ENCODE data around the gene PDE8B. TPM values are rescaled to one million over a fixed set of nuclear protein-coding genes. Genes with fewer than 3 reads are reported as not detected.

Gene PDE8B
- total RNA-seq, 1 donor from 2014 or later: 0.12 TPM

DNA sequence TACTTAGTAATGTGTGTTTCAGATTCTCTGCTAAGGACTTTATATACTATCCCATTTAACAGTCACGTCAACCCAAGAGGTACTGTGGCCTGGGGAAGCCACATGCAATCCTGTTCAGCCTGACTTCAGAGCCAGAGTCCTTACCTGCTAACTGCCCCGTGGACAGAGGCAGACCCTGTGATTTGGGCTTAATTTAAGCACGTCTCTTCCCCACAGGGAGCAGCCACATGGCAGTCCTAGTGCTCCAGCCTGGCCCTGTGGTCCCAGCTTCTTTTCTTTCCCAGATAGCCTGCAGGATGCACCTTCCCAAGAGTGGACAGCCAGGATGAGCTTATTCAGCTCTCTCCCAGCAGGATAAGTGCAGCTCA, 71.5 kb downstream of the PDE8B start:
- DNase-seq (ENCODE audit: extremely low read depth, low read depth, low spot score): no peak

DNA sequence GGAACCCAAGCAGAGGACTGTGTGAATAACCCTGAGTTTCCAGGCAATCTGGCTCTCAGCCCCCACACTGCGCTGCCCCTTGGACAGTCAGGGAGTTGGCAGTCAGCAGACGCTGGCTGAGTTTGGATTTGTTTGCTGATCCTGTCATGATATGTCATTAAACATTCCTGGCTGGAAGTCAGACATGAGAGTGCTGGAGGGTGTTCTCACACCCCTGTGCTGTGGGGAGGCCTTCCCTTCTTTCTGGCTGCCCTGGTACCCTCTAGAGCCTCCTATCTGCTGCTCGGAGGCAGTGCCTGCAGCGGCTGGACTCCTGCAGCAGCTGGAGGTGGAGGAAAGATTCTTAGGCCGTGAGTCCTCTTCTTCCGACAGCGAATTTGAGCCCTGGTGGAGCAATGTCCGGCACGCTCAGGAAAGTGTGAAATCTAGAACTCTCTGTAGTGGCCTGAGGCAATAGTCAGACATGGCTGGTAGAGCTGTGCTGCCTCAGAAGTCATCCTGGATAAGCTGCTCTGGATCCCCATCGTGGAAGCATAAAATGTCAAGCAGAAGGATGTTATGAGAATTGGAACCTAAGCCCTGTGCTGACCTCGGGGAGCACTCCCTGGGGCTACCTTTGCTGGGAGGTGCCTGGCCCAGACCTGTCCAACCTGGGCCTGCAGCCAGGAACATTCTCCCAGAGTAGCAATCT, 72.0 kb downstream of the PDE8B start:
- no peak for DNase-seq (ENCODE audit: extremely low read depth, low read depth, low spot score)

DNA sequence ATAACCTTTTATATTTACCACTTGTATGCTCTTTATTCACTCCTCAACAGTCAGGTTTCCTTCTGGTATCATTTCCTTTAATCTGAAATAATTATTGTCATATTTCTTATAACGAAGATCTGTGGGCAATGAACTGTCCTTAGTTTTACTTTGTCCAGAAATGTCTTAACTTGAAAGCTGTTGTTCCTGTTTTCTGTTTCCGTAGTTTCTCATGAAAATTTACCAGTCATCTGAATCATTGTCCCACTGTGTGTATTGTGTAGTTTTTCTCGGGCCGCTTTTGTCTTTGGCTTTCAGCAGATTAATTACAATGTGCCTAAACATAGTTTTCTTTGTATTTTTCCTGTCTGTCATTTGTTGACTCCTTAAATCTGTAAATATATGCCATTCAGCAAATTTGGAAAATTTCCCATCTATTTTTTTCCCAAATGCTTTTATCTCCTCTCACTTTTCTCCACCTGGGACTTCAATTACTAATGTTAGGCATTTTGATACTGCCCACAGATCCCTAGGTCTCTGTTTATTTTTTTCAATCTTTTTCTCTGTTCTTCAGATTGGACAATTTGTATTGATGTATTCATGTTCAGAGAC, 74.9 kb downstream of the PDE8B start:
- DNase-seq (ENCODE audit: extremely low read depth, low read depth, low spot score): no peak

DNA sequence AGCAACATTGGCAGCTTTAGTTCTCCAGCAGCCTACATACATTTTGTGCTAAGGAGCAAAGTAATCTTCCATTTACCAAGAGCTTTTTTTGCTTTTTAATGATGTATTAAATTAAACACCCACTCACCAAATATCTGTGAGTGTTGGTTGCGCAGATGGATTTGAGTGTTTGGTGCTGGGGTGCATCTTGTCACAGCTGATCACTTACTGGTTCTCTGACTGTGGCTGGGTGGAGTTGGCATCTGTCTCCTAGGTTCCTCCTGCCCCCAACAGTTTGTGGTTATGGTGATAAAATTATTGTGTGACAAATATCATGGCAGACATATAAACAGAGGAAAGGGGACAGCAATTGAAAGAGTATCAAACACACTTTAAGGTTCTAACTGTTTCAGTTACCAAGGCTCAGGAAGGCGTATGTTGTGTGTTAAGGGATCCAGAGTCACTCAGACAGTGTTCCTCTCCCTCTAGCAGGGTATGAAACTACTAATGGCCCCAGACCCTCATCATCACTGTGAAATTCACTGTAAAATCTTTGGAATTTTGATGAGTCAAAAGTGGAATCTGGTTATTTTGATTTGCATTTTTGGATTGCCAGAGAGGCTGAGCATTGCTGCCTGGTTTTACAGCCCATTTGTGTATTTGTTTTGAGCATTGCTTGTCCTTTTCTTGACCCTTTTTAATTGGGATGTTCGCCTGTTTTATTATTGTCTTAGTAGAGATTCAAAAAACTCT, 81.7 kb downstream of the PDE8B start:
- no peak for DNase-seq (ENCODE audit: extremely low read depth, low read depth, low spot score)

DNA sequence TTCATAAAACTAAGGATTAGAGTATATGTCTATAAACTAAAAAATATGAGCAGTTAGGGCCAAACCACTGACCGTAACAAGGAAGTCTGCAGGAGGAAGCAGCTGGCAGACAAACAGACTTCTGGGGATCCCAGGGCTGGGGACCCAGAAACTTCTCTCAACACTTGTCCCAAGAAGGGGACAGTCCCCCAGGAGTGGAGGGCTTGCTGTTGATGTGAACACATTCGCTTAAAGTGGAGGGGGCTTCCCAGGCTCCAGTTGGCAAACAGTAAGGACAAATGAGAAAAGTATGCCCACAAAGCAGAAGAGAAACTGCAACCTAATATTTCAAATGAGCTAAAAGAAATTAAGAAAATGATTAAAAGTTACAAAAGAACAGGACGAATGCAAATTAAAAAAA, 83.7 kb downstream of the PDE8B start:
- no peak for DNase-seq (ENCODE audit: extremely low read depth, low read depth, low spot score)

GRCh38 chr5:77295863-77296378, 85.4 kb downstream of the PDE8B start:
- no peak for DNase-seq (ENCODE audit: extremely low read depth, low read depth, low spot score)

GRCh38 chr5:77298146-77298545, 87.7 kb downstream of the PDE8B start:
- no peak for DNase-seq (ENCODE audit: extremely low read depth, low read depth, low spot score)

- no peak for DNase-seq (ENCODE audit: extremely low read depth, low read depth, low spot score)
Measured at GRCh38 chr5:77300451-77300850, 90.0 kb downstream of the PDE8B start.

DNA sequence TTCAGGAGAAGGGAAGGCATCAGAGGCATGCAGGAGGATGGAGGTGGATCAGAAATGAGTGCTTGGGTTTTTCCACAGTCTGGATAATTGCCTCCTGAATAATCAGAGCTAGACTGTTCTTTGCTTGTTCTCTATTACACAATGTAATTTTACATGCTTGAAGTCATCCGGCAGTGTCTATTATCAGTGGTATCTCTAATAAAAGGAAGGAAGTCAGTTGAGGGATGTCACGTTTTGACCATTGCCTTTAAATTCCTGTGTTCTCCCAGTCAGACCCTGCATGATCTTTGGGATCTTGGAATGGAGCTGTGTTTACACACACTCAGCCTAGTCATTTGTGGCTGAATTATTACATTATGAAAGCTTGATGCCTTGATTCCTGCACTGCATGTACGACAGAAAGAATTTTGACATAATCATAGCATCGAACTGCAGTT, 91.0 kb downstream of the PDE8B start:
- DNase-seq (ENCODE audit: extremely low read depth, low read depth, low spot score): no peak

GRCh38 chr5:77302247-77302646, 91.8 kb downstream of the PDE8B start:
- DNase-seq (ENCODE audit: extremely low read depth, low read depth, low spot score): no peak

DNA sequence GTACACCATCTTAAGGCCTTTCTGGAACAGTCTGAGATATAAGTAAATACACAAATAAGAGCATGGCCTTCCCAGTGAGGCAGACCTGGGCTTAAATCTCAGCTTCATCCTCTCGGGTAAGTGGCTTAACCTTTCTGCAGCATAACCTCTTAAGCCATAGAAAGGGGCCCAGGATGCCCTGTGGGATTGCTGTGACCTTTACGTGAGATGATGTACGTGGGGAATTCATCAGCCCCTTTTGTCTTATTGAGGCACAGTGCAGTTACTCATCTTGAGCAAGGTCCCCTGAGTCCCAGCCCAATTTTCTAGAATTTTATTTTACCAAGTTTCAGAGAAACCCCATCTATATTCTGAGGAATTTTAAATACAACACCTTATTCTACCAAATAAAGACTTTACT, 92.2 kb downstream of the PDE8B start:
- no peak for DNase-seq (ENCODE audit: extremely low read depth, low read depth, low spot score)

DNA sequence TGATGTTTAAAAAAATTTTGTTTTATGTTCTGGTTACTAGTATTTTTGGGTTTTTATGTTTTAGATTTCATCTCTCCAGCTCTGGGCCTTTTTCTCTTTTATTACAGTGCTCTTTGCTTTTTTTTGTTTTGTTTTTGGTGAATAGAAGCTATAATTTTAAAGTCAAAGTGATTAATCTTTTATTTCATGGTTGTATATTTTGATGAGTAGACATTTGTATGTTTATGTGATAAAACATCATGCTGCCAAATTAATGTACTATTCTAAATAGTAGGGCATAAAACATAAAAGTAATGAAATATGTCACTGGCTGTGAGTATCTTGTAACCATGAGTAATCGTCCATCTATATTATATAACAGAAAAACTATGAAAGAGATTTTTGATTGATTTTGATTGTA, 93.9 kb downstream of the PDE8B start:
- no peak for DNase-seq (ENCODE audit: extremely low read depth, low read depth, low spot score)

GRCh38 chr5:77305222-77305846, 94.9 kb downstream of the PDE8B start:
- no peak for DNase-seq (ENCODE audit: extremely low read depth, low read depth, low spot score)

DNA sequence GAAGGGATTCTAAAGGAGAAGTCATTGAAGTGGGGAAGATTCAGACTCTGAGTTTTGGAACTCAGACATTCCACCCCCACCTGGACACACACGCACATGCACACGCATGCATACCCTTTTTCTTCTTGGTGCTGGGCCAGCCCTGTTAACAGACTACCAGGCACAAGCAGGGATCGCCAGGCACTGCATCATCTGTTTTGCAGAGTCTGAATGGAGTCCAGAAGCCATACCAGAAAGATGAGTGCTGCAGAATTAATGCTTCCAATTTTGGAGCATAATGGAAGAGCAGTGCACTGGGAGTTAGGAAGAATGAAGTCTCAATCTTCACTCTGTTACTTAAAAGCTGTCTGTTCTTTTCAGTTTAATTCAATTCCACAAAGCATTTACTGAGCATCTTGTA, 95.5 kb downstream of the PDE8B start:
- DNase-seq (ENCODE audit: extremely low read depth, low read depth, low spot score): no peak

DNA sequence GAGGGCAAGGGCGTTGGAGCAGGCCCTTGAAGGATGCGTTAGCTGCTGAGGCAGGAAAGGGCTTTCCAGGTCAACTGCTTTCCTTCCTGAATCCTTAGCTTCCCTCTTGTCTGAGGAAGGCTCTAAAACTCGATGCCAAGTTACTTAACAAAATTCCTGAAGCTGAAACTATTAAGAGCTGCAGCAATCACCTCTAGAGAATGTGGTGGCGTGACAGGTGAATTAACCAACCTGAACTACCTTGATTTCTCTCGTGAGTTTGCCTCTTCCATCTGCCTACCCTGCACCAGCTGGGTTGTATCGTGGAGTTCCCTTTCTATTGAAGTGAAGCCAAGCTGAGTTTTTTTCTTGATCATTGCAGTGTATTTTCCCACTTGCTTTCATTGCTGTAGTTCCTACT, 96.1 kb downstream of the PDE8B start:
- DNase-seq (ENCODE audit: extremely low read depth, low read depth, low spot score): no peak

GRCh38 chr5:77308154-77308960, 97.9 kb downstream of the PDE8B start:
- no peak for DNase-seq (ENCODE audit: extremely low read depth, low read depth, low spot score)

DNA sequence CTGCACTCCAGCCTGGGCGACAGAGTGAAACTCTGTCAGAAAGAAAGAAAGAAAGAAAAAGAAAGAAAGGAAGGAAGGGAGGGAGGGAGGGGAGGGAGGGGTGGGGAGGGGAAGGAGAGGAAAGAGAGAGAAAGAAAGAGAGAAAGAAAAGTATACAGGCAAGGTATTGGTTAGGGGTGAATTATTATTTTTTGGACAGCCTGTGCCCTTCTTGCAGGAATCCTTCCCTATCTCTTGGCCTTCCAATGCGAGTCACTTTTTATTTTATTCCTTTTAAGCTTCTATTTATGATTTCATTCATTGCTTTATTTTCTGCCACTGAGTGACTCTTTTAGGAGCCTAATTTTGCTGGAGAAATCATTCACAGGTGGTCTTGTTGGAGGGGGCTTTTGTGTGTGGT, 98.7 kb downstream of the PDE8B start:
- no peak for DNase-seq (ENCODE audit: extremely low read depth, low read depth, low spot score)

DNA sequence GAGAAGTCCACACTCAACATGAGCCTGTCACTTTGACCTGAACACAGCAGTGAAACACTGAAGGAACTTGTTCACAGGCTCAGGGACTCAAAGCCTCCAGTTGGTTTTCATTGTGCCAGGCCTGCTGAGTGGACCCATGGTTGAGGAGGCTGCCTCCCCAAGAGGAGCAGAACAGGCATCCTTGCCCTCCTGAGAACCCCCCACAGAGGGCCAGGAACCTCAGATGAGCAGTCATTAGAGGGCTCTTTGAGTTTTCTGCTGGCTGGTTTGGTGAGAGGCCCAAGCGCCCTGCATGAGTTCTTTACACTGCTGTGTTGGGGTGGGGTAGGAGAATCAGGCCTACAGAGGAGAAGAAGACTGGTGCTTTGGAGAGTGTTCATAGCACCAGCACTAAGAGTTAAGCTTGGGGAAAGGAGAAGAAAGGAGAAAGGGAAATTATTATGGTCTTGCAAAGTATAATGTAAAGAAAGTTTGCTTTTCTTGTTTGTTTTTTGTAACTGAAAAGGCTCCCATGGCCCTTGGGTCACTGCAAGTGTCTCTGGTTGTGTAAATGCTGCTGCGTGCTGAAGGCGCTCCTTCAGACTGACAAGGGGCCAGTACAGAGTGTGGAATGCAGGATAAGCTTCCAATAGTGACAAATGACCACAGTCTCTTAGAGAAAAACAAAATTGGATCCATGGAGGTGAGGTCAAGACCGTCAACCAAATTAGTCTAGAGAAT, 100.2 kb downstream of the PDE8B start:
- no peak for DNase-seq (ENCODE audit: extremely low read depth, low read depth, low spot score)

GRCh38 chr5:77311214-77311571, 100.7 kb downstream of the PDE8B start:
- no peak for DNase-seq (ENCODE audit: extremely low read depth, low read depth, low spot score)

GRCh38 chr5:77312413-77312812, 101.9 kb downstream of the PDE8B start:
- DNase-seq (ENCODE audit: extremely low read depth, low read depth, low spot score): no peak
